ENCODE data around the gene CISD1. TPM values are rescaled to one million over a fixed set of nuclear protein-coding genes. Genes with fewer than 3 reads are reported as not detected.

CISD1 gene
- total and polyA plus RNA-seq, 2 donors (not counting 3 experiments of a cell fraction or from before 2014, with no cell fraction given), result 25.5 to 53.0 TPM

DNA sequence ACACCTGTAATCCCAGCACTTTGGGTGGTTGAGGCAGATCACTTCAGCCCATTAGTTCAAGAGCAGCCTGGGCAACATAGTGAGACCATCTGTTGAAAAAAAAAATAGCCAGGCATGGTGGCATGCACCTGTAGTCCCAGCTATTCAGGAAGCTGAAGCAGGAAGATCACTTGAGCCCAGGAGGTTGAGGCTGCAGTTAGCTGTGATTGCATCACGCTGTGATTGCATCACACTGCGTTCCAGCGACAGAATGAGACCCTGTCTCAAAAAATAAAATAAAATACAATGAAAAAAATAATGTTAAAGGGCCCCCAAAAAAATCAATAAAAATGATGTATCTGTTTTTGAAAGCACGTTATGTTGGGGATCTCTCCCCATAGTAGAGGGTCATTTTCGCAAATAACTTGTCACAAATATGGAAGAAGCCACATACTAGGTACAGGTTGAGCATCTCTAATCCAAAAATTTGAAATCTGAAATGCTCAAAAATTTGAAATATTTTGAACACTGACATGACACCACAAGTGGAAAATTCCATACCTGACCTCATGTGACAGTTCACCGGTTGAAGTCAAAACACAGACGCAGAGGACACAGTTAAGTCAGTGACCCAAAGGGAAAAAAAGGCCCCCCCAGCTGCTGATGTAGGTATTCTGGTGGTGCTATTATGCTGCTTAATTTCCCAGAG lies 9.5 kb downstream of the CISD1 start:
- H3K4me3 ChIP-seq (replicated peaks in 1 of 3; ENCODE audit: insufficient read depth in 1 of 3, low read depth in 1 of 3, low read length in 3 of 3), result no peak overlapping the region
- no peak overlapping the region for H3K9ac ChIP-seq (replicated peaks; ENCODE audit: extremely low read depth, insufficient read depth, low read length)
- POLR2A ChIA-PET, result no interaction called here
- H4K20me1 ChIP-seq (replicated peaks; ENCODE audit: control insufficient read depth, extremely low read depth, insufficient read depth, low read length), result no peaks in the 10 kb centered on the region
- CTCF ChIA-PET, result interaction anchor here (0.9 to 6.0 kb wide), 2 partner anchors 12 to 101 kb away, joined by 4 to 36 read pairs; no protein-coding TSS in a partner anchor
- peaks cover 0 to 2% of the 10 kb centered on the region in 2 experiments for H3K36me3 ChIP-seq (ENCODE audit: control insufficient read depth in 2 of 2, extremely low read depth in 1 of 2, insufficient read depth in 2 of 2, low read length in 2 of 2)
- no peaks in the 10 kb centered on the region for H3K9me3 ChIP-seq (replicated peaks; ENCODE audit: control insufficient read depth, insufficient read depth, low read length)
- no peaks in the 10 kb centered on the region for H3K27me3 ChIP-seq (ENCODE audit: control insufficient read depth in 2 of 2, insufficient read depth in 2 of 2, low read length in 2 of 2)
- no TSS peak for BruUV-seq (replicated peaks)
- peaks cover 49% of the 10 kb centered on the region for H3K79me2 ChIP-seq (ENCODE audit: control insufficient read depth, insufficient read depth, low read length)
- H2AFZ ChIP-seq (ENCODE audit: low read depth, low read length), result no peak overlapping the region
- no peak for FAIRE-seq
- no peaks in the 10 kb centered on the region for H3K9me1 ChIP-seq (replicated peaks; ENCODE audit: control insufficient read depth, extremely low read depth, insufficient read depth, low read length)
- dilution Hi-C loops (cut with MboI; ENCODE audit: extremely low pct_ligation_motif_present, low sequenced_read_pairs), result no loop called here
- intact Hi-C loops (cut with micrococcal nuclease), result no loop called here
- no peak for DNase-seq (ENCODE audit: low read depth, low spot score)
- peaks cover 65% of the 10 kb centered on the region for H3K4me1 ChIP-seq (ENCODE audit: control insufficient read depth, extremely low read depth, insufficient read depth, low read length)
- TF ChIP-seq GATA2 (IDR thresholded peaks at IDR 0.05; ENCODE audit: insufficient read depth, insufficient read length, low read depth, low read length) (no peak), FOS (IDR thresholded peaks at IDR 0.05; ENCODE audit: borderline replicate concordance, insufficient read depth, low read length) (no peak), POLR2A (IDR thresholded peaks at IDR 0.05; ENCODE audit: low read depth, low read length) (no peak), JUN (IDR thresholded peaks at IDR 0.05; ENCODE audit: borderline replicate concordance, insufficient read depth, insufficient read length, low read depth) (no peak), MYC (IDR thresholded peaks at IDR 0.05; ENCODE audit: low read depth, low read length) (no peak), POLR2AphosphoS5 (IDR thresholded peaks at IDR 0.05; ENCODE audit: insufficient read depth, low read depth, low read length) (no peak), EZH2 (IDR thresholded peaks at IDR 0.05; ENCODE audit: borderline replicate concordance, low read depth, low read length, severe bottlenecking) (no peak)
- TF ChIP-seq, protein P1, sequence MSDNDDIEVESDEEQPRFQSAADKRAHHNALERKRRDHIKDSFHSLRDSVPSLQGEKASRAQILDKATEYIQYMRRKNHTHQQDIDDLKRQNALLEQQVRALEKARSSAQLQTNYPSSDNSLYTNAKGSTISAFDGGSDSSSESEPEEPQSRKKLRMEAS (IDR thresholded peaks at IDR 0.05; ENCODE audit: insufficient read depth, insufficient read length), result no peak
- TF ChIP-seq, protein P2, sequence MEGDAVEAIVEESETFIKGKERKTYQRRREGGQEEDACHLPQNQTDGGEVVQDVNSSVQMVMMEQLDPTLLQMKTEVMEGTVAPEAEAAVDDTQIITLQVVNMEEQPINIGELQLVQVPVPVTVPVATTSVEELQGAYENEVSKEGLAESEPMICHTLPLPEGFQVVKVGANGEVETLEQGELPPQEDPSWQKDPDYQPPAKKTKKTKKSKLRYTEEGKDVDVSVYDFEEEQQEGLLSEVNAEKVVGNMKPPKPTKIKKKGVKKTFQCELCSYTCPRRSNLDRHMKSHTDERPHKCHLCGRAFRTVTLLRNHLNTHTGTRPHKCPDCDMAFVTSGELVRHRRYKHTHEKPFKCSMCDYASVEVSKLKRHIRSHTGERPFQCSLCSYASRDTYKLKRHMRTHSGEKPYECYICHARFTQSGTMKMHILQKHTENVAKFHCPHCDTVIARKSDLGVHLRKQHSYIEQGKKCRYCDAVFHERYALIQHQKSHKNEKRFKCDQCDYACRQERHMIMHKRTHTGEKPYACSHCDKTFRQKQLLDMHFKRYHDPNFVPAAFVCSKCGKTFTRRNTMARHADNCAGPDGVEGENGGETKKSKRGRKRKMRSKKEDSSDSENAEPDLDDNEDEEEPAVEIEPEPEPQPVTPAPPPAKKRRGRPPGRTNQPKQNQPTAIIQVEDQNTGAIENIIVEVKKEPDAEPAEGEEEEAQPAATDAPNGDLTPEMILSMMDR (IDR thresholded peaks at IDR 0.05; ENCODE audit: extremely low read depth in 1 of 2, insufficient read depth in 1 of 2, low read depth in 1 of 2, low read length in 2 of 2), result no peak
- no peak overlapping the region for H3K4me2 ChIP-seq (ENCODE audit: insufficient read depth, low read length)
- no peak overlapping the region for H3K27ac ChIP-seq (ENCODE audit: insufficient read depth, low read depth, low read length)
